EH (cell line): ENCODE data around the gene ERO1A.

Experiments used
- DNase-seq: peaks from one replicate; pipeline ENCODE4 v3.0.0-alpha.2; 2015; ENCODE audit warnings: low read depth

ERO1A gene

GRCh38 chr14:52694761-52695480 is 437 bp downstream of the ERO1A start:
- DNase-seq, result peak; percentile 52

- DNase-seq, result no peak
These were observed 1.8 kb downstream of the ERO1A start for GRCh38 chr14:52693532-52693931.

GRCh38 chr14:52693036-52693435 is 2.3 kb downstream of the ERO1A start:
- no peak for DNase-seq

- DNase-seq, result peak; percentile 41
These were observed 3.0 kb downstream of the ERO1A start for GRCh38 chr14:52692248-52692962.

GRCh38 chr14:52690983-52691760 is 4.2 kb downstream of the ERO1A start:
- DNase-seq, result no peak

GRCh38 chr14:52686176-52686575 is 9.2 kb downstream of the ERO1A start:
- DNase-seq, result no peak

GRCh38 chr14:52683985-52684520 is 11.3 kb downstream of the ERO1A start:
- no peak for DNase-seq

GRCh38 chr14:52678591-52678990 is 16.8 kb downstream of the ERO1A start:
- DNase-seq, result no peak

GRCh38 chr14:52663850-52664249 is 31.5 kb downstream of the ERO1A start:
- DNase-seq, result no peak

- no peak for DNase-seq
These were observed 34.0 kb downstream of the ERO1A start for GRCh38 chr14:52661314-52661713.

- DNase-seq, result no peak
These were observed 34.5 kb downstream of the ERO1A start for GRCh38 chr14:52660832-52661231.

GRCh38 chr14:52660325-52660724 is 35.0 kb downstream of the ERO1A start:
- DNase-seq, result no peak

GRCh38 chr14:52656905-52657304 is 38.5 kb downstream of the ERO1A start:
- DNase-seq, result no peak

GRCh38 chr14:52650774-52651173 is 44.6 kb downstream of the ERO1A start:
- peak; percentile 11 for DNase-seq

- no peak for DNase-seq
These were observed 45.8 kb downstream of the ERO1A start for GRCh38 chr14:52649511-52649910.

- DNase-seq, result peak; percentile 50
These were observed 53.6 kb downstream of the ERO1A start for GRCh38 chr14:52641745-52642144.

- DNase-seq, result no peak
These were observed 55.2 kb downstream of the ERO1A start for GRCh38 chr14:52640137-52640536.

GRCh38 chr14:52619687-52620086 is 75.7 kb downstream of the ERO1A start:
- no peak for DNase-seq

- no peak for DNase-seq
These were observed 76.8 kb downstream of the ERO1A start for GRCh38 chr14:52618602-52619001.

GRCh38 chr14:52610187-52610586 is 85.2 kb downstream of the ERO1A start:
- no peak for DNase-seq

- no peak for DNase-seq
These were observed 85.8 kb downstream of the ERO1A start for GRCh38 chr14:52609445-52610044.

- no peak for DNase-seq
These were observed 88.3 kb downstream of the ERO1A start for GRCh38 chr14:52607061-52607460.
